AG10803 (cell line): ENCODE measurements around the gene SIGLEC7.

Experiments used
- DNase-seq: peaks from one replicate; pipeline ENCODE4 v3.0.0; 2010; ENCODE audit warnings: low read depth
- H3K4me3 ChIP-seq: 2 replicates; pipeline ENCODE4 v1.5.1; 2011; ENCODE audit warnings: mild to moderate bottlenecking, low read length, control low read depth
- CTCF ChIP-seq: conservative IDR thresholded peaks from 2 replicates; pipeline ENCODE4 v1.5.1; 2011; ENCODE audit warnings: mild to moderate bottlenecking, low read length, control low read depth, inconsistent platforms

Gene SIGLEC7

GRCh38 chr19:51097796-51098195, 44.3 kb upstream of the SIGLEC7 start:
- no peak for DNase-seq
- no peak overlapping the region for H3K4me3 ChIP-seq
- no peak for TF ChIP-seq CTCF

DNA sequence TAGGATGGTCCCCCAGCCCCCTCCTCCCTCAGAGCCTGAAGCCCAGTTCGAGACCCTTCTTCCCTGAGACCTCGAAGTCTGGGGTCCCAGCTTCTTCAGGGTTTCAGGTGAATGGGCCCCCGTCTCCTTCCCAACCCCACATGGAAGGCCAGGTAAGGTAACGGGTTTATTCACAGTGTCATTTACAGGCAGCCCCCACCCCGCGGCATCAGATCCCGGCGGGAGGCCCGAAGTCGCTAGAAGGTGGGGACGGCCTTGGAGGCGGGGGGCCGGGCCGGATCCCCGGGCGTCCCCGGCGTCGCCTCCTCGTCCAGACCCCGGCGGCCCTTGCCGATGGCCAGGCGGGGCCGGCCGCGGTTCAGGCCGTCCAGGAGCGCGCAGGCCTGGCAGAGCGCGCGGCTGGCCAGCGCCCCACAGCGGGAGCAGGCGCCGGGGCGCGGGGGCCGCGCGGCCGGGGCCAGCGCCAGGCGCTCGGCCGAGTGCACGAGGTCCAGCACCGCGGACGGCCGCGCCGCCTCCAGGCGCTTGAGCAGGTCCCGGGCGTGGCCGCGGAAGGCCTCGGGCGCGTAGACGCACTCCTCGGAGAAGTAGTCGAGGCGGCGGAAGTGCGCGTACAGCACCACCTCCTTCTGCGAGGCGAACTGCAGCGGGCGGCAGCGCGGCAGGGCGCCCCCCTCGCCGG, 43.6 kb upstream of the SIGLEC7 start:
- H3K4me3 ChIP-seq = no peak overlapping the region
- no peak for DNase-seq
- TF ChIP-seq CTCF = no peak

DNA sequence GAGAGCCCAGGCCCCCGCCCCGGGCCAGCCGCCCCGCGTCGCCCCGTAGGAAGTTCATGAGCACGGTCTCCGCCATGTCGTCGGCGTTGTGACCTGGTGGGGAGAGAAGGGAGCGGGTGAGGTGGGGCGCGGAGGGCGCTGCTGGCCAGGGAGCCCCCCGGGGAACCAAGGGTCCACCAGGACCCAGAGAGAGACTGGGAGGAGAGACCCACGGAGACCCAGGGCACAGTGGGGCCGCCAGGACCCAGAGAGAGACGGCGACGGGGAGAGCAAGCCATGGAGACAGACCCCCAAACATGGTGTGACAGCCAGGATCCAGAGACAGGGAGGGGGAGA, 43.1 kb upstream of the SIGLEC7 start:
- TF ChIP-seq CTCF = no peak
- H3K4me3 ChIP-seq = no peak overlapping the region

GRCh38 chr19:51100601-51101000, 41.5 kb upstream of the SIGLEC7 start:
- H3K4me3 ChIP-seq = no peak overlapping the region
- no peak for TF ChIP-seq CTCF
- no peak for DNase-seq

More for the DNA sequence above, 43.1 kb upstream of the SIGLEC7 start:
- no peak for DNase-seq

DNA sequence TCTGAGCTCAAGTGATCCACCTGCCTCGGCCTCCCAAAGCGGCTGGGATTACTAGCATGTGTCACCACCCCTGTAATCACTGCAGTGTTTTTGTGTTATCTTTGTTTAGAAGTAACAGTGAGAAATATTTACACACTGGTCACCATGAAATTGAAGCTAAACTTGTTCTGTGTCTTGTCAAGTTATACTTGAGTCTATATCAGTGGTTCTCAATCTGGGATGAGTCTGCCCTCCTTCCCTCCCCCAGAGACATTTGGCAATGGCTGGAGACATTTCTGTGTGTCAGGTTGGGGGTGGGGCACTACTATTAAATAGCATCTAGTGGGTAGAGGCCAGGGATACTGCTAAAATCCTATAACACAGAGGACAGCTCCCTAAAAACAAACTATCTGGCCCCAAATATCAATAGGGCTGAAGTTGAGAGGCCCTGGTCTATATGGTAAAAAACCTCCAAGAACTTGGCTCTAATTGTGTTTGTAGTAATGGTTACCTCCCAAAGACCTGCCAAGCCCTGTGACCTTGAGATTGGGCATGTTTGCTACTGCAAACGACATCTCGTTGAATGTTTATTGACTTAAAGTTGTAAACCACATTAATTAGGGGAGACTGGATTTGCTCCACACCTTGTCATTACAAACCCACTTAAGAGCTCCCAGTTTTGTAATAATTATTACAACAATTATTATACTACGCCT, 40.8 kb upstream of the SIGLEC7 start:
- H3K4me3 ChIP-seq = no peak overlapping the region
- no peak for TF ChIP-seq CTCF
- DNase-seq = peak; percentile 18

DNA sequence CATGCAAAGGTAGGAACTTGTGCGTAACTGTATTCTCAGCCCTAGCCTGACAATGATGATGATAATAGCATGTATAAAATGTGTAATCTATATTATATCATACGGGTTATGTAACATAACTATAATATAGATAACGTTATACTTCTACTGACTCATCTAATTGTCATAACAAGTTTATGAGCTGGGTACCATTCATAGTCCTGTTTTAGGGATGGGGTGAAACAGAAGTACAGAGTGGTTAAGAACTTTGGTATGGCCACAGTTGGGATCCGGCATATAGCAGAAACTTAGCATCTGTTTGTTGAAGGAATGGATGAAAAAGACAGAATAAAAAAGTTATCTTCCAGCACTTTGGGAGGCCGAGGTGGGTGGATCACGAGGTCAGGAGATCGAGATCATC, 39.1 kb upstream of the SIGLEC7 start:
- no peak overlapping the region for H3K4me3 ChIP-seq
- TF ChIP-seq CTCF = no peak
- DNase-seq = no peak

- TF ChIP-seq CTCF = no peak
- DNase-seq = no peak
- H3K4me3 ChIP-seq = no peak overlapping the region
Observed at GRCh38 chr19:51103926-51104341, 38.2 kb upstream of the SIGLEC7 start.
